Non-pigmented ciliary epithelial cell (primary cell): ENCODE measurements around the gene NSF.
A peak's percentile ranks its signal among the peaks of the same experiment; 100 is the strongest.

ENCODE experiments used
- DNase-seq: peaks from one replicate; pipeline ENCODE4 v3.0.0-alpha.2; 2010; ENCODE audit warnings: low read depth

NSF gene

GRCh38 chr17:46717999-46718398, 127.5 kb downstream of the NSF start:
- DNase-seq, result no peak

GRCh38 chr17:46719891-46720290, 129.4 kb downstream of the NSF start:
- DNase-seq, result no peak

GRCh38 chr17:46720408-46720807, 129.9 kb downstream of the NSF start:
- no peak for DNase-seq

GRCh38 chr17:46722662-46723285, 132.3 kb downstream of the NSF start:
- peak; percentile 61 for DNase-seq

GRCh38 chr17:46726206-46726605, 135.7 kb downstream of the NSF start:
- no peak for DNase-seq

GRCh38 chr17:46727572-46728348, 137.3 kb downstream of the NSF start:
- DNase-seq, result peak; percentile 76

GRCh38 chr17:46730026-46730425, 139.6 kb downstream of the NSF start:
- no peak for DNase-seq

GRCh38 chr17:46730679-46731078, 140.2 kb downstream of the NSF start:
- DNase-seq, result no peak

- no peak for DNase-seq
Measured at GRCh38 chr17:46732160-46732559, 141.7 kb downstream of the NSF start.

- DNase-seq, result no peak
Measured at GRCh38 chr17:46732754-46733398, 142.4 kb downstream of the NSF start.

GRCh38 chr17:46733837-46734475, 143.5 kb downstream of the NSF start:
- DNase-seq, result no peak

GRCh38 chr17:46736100-46736499, 145.6 kb downstream of the NSF start:
- DNase-seq, result no peak

GRCh38 chr17:46737326-46737725, 146.9 kb downstream of the NSF start:
- DNase-seq, result no peak

- no peak for DNase-seq
Measured at GRCh38 chr17:46738544-46738943, 148.1 kb downstream of the NSF start.

GRCh38 chr17:46739982-46740381, 149.5 kb downstream of the NSF start:
- DNase-seq, result no peak

- no peak for DNase-seq
Measured at GRCh38 chr17:46741122-46741730, 150.8 kb downstream of the NSF start.

GRCh38 chr17:46742565-46743270, 152.2 kb downstream of the NSF start:
- DNase-seq, result peak; percentile 55

GRCh38 chr17:46744441-46744840, 154.0 kb downstream of the NSF start:
- DNase-seq, result no peak

- DNase-seq, result no peak
Measured at GRCh38 chr17:46745376-46745775, 154.9 kb downstream of the NSF start.

- DNase-seq, result no peak
Measured at GRCh38 chr17:46751425-46751824, 161.0 kb downstream of the NSF start.

GRCh38 chr17:46753776-46754175, 163.3 kb downstream of the NSF start:
- no peak for DNase-seq
